ENCODE measurements around the gene C10orf67.
"Not testable (repeated sequence)": the region's sequence is repeated elsewhere in the genome, so short reads cannot be mapped to it uniquely, and the experiment has no call there.

The C10orf67 gene

GRCh38 chr10:23362069-23362830 lies 17.7 kb upstream of the C10orf67 start:
- no peak for FAIRE-seq

- FAIRE-seq = no peak
These were observed 17.1 kb upstream of the C10orf67 start for GRCh38 chr10:23361665-23362064.

GRCh38 chr10:23359692-23360380 lies 15.2 kb upstream of the C10orf67 start:
- FAIRE-seq = no peak

- no peak for FAIRE-seq
These were observed 13.8 kb upstream of the C10orf67 start for GRCh38 chr10:23358357-23358756.

GRCh38 chr10:23354630-23355279 lies 10.2 kb upstream of the C10orf67 start:
- FAIRE-seq = no peak

- no peak for FAIRE-seq
These were observed 7.4 kb upstream of the C10orf67 start for GRCh38 chr10:23351926-23352519.

- FAIRE-seq = not testable (repeated sequence)
These were observed 6.1 kb upstream of the C10orf67 start for GRCh38 chr10:23350706-23351105.

GRCh38 chr10:23345861-23346260 lies 1.3 kb upstream of the C10orf67 start:
- no peak for FAIRE-seq

- no peak for FAIRE-seq
These were observed 881 bp downstream of the C10orf67 start for GRCh38 chr10:23343591-23344240.

- no peak for FAIRE-seq
These were observed 2.2 kb downstream of the C10orf67 start for GRCh38 chr10:23342213-23342884.

GRCh38 chr10:23341004-23341403 lies 3.6 kb downstream of the C10orf67 start:
- FAIRE-seq = no peak

- no peak for FAIRE-seq
These were observed 4.2 kb downstream of the C10orf67 start for GRCh38 chr10:23340354-23340753.

GRCh38 chr10:23338886-23339285 lies 5.7 kb downstream of the C10orf67 start:
- no peak for FAIRE-seq

GRCh38 chr10:23338155-23338828 lies 6.3 kb downstream of the C10orf67 start:
- no peak for FAIRE-seq

GRCh38 chr10:23337616-23338015 lies 7.0 kb downstream of the C10orf67 start:
- FAIRE-seq = no peak

GRCh38 chr10:23331567-23332301 lies 12.9 kb downstream of the C10orf67 start:
- no peak for FAIRE-seq

- no peak for FAIRE-seq
These were observed 13.6 kb downstream of the C10orf67 start for GRCh38 chr10:23330948-23331347.

- FAIRE-seq = no peak
These were observed 17.9 kb downstream of the C10orf67 start for GRCh38 chr10:23326544-23327307.

GRCh38 chr10:23325132-23325531 lies 19.5 kb downstream of the C10orf67 start:
- no peak for FAIRE-seq

- no peak for FAIRE-seq
These were observed 20.2 kb downstream of the C10orf67 start for GRCh38 chr10:23324351-23324750.
